Measurements from ENCODE around the gene MTMR2.

- TF ChIP-seq CTCF (IDR thresholded peaks at IDR 0.05), result no peak
- TF ChIP-seq POLR2A (IDR thresholded peaks at IDR 0.05), result no peak
Measured at GRCh38 chr11:95829580-95830259, 94.2 kb downstream of the MTMR2 start.
